Measurements from ENCODE around the gene ETV3L. TPM values are rescaled to one million over a fixed set of nuclear protein-coding genes. Genes with fewer than 3 reads are reported as not detected.

The ETV3L gene
- total and polyA plus RNA-seq, 2 of the 8 experiments (the other 6 are each of a cell fraction or from before 2014, with no cell fraction given): 0.17 to 0.26 TPM

DNA sequence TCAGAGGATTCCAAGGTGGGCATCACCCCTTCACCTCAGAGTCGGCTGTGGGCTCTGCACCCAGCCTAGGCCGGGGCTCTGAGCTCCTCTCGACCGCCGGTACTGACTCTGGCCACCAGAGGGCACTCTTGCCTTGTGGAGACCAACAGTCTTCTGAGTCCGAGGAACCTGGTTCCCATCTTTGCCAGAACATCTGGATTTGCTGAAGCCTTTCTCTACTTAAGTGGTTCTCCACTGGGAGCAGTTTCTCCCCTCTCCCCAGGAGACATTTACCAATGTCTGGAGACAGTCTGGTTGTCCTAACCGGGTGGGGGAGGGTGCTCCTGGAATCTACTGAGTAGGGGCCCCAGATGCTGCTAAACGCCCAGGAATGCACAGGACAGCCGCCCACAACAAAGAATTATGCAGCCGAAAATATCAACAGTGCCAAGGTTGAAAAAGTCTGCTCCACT is 9.4 kb downstream of the ETV3L start (continued):
- TF ChIP-seq, protein P1, sequence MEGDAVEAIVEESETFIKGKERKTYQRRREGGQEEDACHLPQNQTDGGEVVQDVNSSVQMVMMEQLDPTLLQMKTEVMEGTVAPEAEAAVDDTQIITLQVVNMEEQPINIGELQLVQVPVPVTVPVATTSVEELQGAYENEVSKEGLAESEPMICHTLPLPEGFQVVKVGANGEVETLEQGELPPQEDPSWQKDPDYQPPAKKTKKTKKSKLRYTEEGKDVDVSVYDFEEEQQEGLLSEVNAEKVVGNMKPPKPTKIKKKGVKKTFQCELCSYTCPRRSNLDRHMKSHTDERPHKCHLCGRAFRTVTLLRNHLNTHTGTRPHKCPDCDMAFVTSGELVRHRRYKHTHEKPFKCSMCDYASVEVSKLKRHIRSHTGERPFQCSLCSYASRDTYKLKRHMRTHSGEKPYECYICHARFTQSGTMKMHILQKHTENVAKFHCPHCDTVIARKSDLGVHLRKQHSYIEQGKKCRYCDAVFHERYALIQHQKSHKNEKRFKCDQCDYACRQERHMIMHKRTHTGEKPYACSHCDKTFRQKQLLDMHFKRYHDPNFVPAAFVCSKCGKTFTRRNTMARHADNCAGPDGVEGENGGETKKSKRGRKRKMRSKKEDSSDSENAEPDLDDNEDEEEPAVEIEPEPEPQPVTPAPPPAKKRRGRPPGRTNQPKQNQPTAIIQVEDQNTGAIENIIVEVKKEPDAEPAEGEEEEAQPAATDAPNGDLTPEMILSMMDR (IDR thresholded peaks at IDR 0.05; ENCODE audit: control extremely low read depth in 1 of 3, insufficient read depth in 1 of 3, low read depth in 1 of 3, low read length in 3 of 3): peak; percentile 92 to 98 (median 97)
- TF ChIP-seq CTBP2 (IDR thresholded peaks at IDR 0.05; ENCODE audit: borderline replicate concordance, insufficient read depth, insufficient read length, low read length): no peak
- no peak for TF ChIP-seq CREB1 (IDR thresholded peaks at IDR 0.05)
- TF ChIP-seq JUN (IDR thresholded peaks at IDR 0.05; ENCODE audit: low read depth, low read length): no peak
- TF ChIP-seq RXRA (IDR thresholded peaks at IDR 0.05; ENCODE audit: insufficient read depth, low read depth, low read length): no peak
- TF ChIP-seq TBP (IDR thresholded peaks at IDR 0.05; ENCODE audit: low read depth, low read length): 0 out of 2 replicates have a peak, but pooled peaks have one; percentile 18
- TF ChIP-seq, protein P2, sequence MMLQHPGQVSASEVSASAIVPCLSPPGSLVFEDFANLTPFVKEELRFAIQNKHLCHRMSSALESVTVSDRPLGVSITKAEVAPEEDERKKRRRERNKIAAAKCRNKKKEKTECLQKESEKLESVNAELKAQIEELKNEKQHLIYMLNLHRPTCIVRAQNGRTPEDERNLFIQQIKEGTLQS (IDR thresholded peaks at IDR 0.05; ENCODE audit: insufficient read depth, low read depth, low read length): no peak
- TF ChIP-seq CBX5 (IDR thresholded peaks at IDR 0.05; ENCODE audit: low read depth, low read length): no peak
- TF ChIP-seq KDM4A (IDR thresholded peaks at IDR 0.05; ENCODE audit: low read depth, low read length, severe bottlenecking): no peak
- no peak for TF ChIP-seq TEAD4 (IDR thresholded peaks at IDR 0.05; ENCODE audit: low read depth, low read length)
- TF ChIP-seq ZNF274 (IDR thresholded peaks at IDR 0.05; ENCODE audit: borderline replicate concordance, extremely low read depth, low read length): no peak
- TF ChIP-seq SUZ12 (IDR thresholded peaks at IDR 0.05; ENCODE audit: low read length): no peak
- no peak for TF ChIP-seq KDM1A (IDR thresholded peaks at IDR 0.05; ENCODE audit: borderline replicate concordance, low read length)
- no peak for TF ChIP-seq POLR2A (IDR thresholded peaks at IDR 0.05; ENCODE audit: control extremely low read depth in 1 of 2, low read depth in 2 of 2, low read length in 2 of 2)
- peak; percentile 61 for TF ChIP-seq TAF7 (optimal IDR thresholded peaks at IDR 0.05; ENCODE audit: borderline replicate concordance, low read depth, low read length)
- TF ChIP-seq ASH2L (IDR thresholded peaks at IDR 0.05; ENCODE audit: low read length): no peak
- TF ChIP-seq TAF1 (IDR thresholded peaks at IDR 0.05; ENCODE audit: low read depth, low read length): no peak
- peak; percentile 99 to 100 for TF ChIP-seq RAD21 (IDR thresholded peaks at IDR 0.05 in 1 of 2, conservative IDR thresholded peaks at IDR 0.05 in 1 of 2; ENCODE audit: low read depth in 2 of 2, low read length in 2 of 2)
- TF ChIP-seq RFX5 (IDR thresholded peaks at IDR 0.05; ENCODE audit: borderline replicate concordance, low read depth, low read length): no peak
- TF ChIP-seq GABPA (IDR thresholded peaks at IDR 0.05; ENCODE audit: borderline replicate concordance, insufficient read depth, low read length): 0 out of 2 replicates have a peak, but pooled peaks have one; percentile 41
- no peak for TF ChIP-seq RBBP5 (IDR thresholded peaks at IDR 0.05; ENCODE audit: borderline replicate concordance, low read depth, low read length)
- TF ChIP-seq EGR1 (IDR thresholded peaks at IDR 0.05; ENCODE audit: borderline replicate concordance, low read depth, low read length): no peak
